HG03378 (cell line): ENCODE results near the gene ACO2.

Experiments
- ATAC-seq: cut with Tn5 transposase; IDR thresholded peaks from one replicate; pipeline ENCODE4 v1.9.1; 2021; ENCODE audit warnings: mild to moderate bottlenecking, moderate library complexity; ENCODE audit not compliant: unreplicated experiment

ACO2 gene

DNA sequence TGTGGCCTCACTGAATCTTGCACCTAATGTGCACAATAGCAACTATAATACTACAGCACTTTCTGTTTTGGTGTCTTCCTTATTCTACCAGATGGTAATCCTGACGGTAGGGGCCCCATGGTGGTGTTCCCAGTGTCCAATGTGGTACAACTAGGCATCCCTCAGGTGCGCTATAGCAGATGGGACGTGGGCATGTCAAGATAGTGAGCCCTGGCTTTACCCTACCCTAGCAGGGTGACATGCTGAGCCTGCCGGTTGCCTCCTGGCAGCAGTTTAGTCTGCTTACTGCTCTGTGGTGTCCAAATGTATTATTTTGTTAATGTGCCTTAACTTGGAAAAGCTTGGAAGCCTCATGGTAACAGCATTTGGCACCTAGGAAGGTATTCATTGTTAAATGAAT lies 19.2 kb downstream of the ACO2 start:
- ATAC-seq, result no peak

DNA sequence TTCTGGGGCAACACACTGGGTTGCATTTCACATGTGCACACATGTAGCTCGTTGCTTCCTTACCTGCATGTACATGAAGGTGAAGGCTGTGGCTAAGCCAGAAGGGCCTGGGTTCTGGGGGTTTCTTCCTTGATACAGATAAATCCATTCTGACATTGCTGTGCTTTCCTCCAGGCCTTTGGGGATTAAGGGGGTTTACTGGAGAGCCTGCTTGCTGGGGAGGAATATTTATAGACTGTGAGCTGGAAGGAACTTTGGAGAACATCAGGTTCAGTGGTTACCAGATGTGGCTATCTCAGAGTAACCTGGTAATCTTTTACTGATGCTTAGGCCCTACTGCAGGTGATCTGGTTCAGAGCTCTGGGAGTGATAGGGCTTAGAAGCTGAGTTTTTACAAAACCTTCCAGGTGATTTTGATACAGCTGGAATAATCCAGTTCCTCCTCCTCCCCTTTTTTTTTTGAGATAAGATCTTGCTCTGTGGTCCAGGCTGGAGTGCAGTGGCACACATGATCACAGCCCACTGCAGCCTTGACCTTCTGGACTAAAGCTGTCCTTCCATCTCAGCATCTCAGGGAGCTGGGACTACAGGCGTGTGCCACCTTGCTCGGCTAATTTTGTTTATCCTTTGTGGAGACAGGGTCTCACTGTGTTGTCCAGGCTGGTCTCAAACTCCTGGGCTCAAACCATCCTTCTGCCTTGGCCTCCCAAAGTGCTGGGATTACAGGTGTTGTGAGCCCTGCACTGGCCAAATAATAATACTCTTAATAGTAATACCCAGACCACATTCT lies 19.9 kb downstream of the ACO2 start:
- no peak for ATAC-seq

DNA sequence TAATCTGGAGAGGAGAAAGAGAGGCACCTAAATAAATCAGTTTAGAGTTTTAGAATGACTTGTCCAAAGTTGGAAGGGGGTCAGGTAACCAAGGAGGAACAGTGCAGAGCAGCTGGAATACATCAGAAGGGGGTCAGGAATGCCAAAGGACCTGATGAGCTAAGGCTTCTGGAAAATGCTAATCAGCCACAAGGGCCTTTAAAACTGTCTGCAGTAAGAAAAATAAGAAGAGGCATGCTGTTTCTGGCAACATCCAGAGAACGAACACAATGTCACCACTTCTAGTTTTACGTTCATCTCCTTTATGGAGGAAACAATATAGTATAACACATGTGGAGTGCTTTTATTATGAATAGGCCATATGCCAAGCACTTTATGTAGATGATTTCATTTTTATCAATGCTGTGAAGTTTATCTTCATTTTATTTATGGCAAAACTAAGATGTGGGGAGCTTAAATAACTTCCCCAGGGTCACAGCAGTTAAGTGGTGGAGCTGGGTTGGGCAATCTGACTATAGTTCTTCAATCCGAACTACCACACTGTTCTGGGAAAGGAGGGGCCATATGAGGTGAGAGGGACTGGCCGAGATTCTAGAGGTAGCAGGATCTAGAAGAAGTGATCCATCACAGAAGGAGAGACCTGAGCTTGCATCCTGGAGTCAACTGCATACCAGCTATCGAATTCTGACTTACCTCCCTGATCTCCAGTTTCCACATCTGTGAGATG lies 22.6 kb downstream of the ACO2 start:
- no peak for ATAC-seq

GRCh38 chr22:41498303-41498835 lies 29.5 kb downstream of the ACO2 start:
- ATAC-seq, result no peak

DNA sequence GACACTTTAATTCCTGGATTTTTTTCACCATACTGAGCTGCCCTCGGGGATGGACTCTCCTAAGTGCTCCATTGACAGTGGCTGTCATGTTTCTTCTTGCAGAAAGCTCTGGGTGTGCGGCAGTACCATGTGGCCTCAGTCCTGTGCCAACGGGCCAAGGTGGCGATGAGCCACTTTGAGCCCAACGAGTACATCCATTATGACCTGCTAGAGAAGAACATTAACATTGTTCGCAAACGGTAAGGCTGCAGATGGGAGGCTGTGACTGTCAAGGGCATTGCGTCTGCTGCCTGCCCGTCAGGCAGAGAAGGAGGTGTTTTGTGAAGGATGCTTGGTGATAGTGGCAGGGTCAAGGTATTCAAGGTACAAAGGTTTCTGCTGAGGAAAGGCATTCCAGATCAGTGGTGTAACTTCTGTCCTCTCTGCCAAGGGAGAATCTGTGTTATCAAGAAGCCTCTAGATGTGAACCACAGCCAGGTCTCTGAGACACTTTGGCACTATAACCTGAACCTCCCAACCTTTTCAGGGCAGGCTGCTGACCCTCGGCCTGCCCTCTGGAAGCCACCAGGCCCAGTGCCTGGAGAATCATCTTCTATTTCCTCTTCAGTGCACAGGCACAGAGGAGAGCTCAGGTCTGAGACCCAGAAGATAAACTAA lies 30.8 kb downstream of the ACO2 start:
- ATAC-seq, result no peak

- ATAC-seq, result no peak
Observed at GRCh38 chr22:41500303-41500702, 31.4 kb downstream of the ACO2 start.

- no peak for ATAC-seq
Observed at GRCh38 chr22:41501209-41501608, 32.3 kb downstream of the ACO2 start.

DNA sequence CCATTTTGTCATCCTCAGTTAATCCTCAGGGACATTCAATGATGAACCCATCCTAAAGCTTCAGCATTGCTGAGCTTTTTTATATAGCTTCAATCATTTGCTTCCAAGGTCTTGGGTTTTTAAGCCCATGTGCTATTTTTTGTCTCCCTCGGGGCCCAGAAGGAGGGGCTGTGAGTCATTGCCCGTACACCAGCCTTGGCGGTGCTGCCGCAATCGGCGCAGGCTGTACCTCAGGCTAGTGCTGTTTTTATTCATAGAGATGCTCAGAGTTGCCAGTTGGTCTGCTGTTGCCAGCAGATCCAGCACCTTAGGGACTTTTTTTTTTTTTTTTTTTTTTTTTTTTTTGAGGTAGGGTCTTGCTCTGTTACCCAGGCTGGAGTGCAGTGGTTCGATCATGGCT lies 35.5 kb downstream of the ACO2 start:
- ATAC-seq, result no peak

DNA sequence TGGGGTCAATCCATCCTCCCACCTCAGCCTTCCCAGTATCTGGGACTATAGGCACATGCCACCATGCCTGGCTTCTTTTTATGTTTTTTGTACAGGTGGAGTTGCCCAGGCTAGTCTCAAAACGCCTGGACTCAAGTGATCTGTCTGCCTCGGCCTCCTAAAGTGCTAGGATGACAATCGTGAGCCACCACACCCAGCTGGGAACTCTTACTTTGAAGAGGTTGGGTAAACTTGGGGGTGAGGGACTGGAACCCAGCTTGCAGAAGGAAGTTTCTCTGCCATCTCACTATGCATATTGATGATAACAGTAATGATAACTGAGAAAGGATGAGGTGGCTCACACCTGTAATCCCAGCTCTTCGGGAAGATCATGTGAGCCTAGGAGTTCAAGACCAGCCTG lies 35.9 kb downstream of the ACO2 start:
- ATAC-seq, result no peak

GRCh38 chr22:41505511-41506220 lies 36.7 kb downstream of the ACO2 start:
- ATAC-seq, result no peak

DNA sequence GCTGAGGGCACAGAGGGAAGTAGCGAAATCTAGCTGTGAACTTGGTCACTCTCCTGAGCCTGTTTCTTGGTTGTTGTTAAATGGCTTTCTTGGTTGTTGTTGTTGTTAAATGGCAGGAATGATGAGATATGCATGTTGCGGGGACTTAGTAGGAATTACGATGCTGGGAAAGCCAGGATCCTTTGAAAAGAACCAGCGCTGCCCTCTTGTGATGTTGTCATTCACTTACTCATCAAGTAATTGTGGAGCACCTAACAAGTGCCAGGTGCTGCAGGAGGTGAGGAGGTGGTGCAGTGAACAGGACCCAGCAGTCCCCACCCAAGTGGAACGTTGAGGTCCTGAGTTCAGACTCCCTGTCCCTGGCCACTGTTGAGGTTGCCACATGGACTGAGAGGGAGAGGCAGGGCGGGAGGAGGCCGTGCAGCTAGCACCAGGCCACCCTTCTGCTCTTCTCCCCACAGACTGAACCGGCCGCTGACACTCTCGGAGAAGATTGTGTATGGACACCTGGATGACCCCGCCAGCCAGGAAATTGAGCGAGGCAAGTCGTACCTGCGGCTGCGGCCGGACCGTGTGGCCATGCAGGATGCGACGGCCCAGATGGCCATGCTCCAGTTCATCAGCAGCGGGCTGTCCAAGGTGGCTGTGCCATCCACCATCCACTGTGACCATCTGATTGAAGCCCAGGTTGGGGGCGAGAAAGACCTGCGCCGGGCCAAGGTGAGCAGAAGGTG lies 38.6 kb downstream of the ACO2 start:
- ATAC-seq, result no peak

GRCh38 chr22:41508770-41509170 lies 39.9 kb downstream of the ACO2 start:
- ATAC-seq, result no peak

DNA sequence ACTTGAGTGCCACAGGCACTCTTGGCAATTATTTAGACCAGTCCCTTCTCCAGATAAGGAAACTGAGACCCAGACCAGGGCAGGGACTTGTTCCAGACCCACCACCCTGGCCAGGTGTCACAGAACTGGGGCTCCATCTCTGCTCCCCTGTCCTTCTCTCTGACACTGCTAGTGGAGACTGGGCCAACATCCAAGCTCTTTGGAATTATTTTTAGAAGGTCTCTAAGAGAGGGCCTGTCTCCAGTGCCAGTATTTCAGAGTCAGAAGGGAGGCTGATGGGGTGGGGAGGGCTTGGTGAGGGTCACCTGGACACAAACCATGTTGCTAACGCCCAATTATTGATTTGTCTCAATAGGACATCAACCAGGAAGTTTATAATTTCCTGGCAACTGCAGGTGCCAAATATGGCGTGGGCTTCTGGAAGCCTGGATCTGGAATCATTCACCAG lies 42.6 kb downstream of the ACO2 start:
- no peak for ATAC-seq

GRCh38 chr22:41512421-41513194 lies 43.7 kb downstream of the ACO2 start:
- no peak for ATAC-seq

DNA sequence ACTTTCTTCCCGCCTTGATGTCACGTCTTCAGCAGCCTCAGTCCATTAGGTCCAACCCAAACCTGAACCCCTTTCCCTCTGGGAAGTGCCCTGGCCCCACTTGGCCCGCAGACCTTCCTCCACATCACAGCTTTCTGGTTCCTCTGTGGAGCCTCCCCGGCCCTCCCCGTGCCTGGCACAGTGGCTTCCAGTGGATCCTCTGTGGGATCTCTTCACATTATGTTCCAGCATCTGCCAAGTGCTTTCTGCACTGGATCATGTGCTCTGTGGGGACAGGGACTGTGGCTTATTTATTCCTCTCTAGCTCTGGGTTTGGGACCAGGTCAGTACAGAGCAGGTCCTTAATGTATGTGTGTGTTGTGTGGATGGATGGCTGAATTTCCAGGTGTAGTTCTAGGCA lies 44.5 kb downstream of the ACO2 start:
- ATAC-seq, result no peak

DNA sequence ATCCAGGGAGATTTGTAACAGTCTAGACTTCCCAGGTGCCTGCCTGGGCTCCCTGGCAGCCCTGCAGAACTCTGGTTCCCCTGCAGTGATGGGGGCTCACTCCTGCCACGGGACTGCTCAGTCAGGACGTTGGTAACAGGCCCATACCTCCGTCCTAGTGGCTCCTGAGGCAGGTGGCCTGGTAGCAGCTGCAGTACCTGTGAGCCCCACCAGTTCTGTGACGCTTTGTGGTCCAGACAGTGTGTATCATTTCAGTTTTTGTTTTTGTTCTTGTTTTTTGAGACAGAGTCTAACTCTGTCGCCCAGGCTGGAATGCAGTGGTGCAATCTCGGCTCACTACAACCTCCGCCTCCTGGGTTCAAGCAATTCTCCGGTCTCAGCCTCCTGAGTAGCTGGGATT lies 47.5 kb downstream of the ACO2 start:
- no peak for ATAC-seq

- no peak for ATAC-seq
Observed at GRCh38 chr22:41517172-41518047, 48.5 kb downstream of the ACO2 start.

GRCh38 chr22:41518048-41518347 lies 49.1 kb downstream of the ACO2 start:
- ATAC-seq, result no peak

DNA sequence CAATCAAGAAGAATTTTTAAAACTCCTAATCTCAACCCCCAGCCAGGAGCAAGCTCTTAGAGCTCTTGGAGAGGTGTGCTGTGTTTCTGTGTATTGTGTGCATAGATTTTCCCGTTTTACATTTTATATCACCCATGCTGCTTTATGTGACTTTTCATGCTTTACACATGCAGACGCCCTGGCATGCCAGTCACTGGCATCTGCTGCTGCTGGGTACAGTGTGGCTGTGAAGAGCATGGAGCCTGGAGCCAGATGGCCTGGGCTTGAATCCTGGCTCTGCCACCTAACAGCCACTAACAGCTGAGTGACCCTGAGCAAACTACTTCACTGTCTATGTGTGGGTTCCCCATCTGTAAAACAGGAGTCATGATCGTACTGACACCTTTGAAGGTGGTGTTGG lies 52.2 kb downstream of the ACO2 start:
- ATAC-seq, result no peak
